WTC11 (cell line): ENCODE data around the gene CCDC116. TPM values are rescaled to one million over a fixed set of nuclear protein-coding genes. Genes with fewer than 3 reads are reported as not detected.

Experiments used
- ATAC-seq: fragments of 200-7000 bp; cut with Tn5 transposase; 2 replicates; pipeline ENCODE4 v1.10.0; 2021; ENCODE audit warnings: mild to moderate bottlenecking, moderate library complexity
- CTCF ChIA-PET: fragments of 300-600 bp; sonication (Branson Sonifier 250); formaldehyde crosslinking; loops from one replicate; lab custom pipeline; 2021; ENCODE audit warnings: antibody characterized with exemption; lab: Charles Lee
- POLR2A ChIA-PET: fragments of 350-600 bp; sonication (Branson Sonifier 250); formaldehyde crosslinking; loops from one replicate; lab custom pipeline; 2021; ENCODE audit warnings: antibody characterized with exemption; lab: Charles Lee
- DNase-seq: peaks from one replicate; pipeline ENCODE4 v3.0.0; 2021; ENCODE audit warnings: low spot score
- H3K27ac Mint-ChIP-seq: 2 replicates; pipeline ENCODE4 v1.8.0; 2021; ENCODE audit warnings: mixed read lengths
- H3K27me3 Mint-ChIP-seq: 2 replicates; pipeline ENCODE4 v1.8.0; 2021; ENCODE audit warnings: low read depth, mild to moderate bottlenecking, moderate library complexity, mixed read lengths
- H3K36me3 Mint-ChIP-seq: 2 replicates; pipeline ENCODE4 v1.8.0; 2021; ENCODE audit warnings: mixed read lengths
- H3K4me1 Mint-ChIP-seq: 2 replicates; pipeline ENCODE4 v1.8.0; 2022; ENCODE audit warnings: mixed read lengths
- H3K4me3 Mint-ChIP-seq: 2 replicates; pipeline ENCODE4 v1.8.0; 2021; ENCODE audit warnings: mild to moderate bottlenecking, moderate library complexity, mixed read lengths
- H3K9me3 Mint-ChIP-seq: 2 replicates; pipeline ENCODE4 v1.8.0; 2021; ENCODE audit warnings: mixed read lengths
- ARID4B ChIP-seq: sonication (generic); formaldehyde crosslinking; IDR thresholded peaks from 2 replicates; pipeline ENCODE4 v1.8.0; 2023; ENCODE audit warnings: missing genetic modification reagents, mild to moderate bottlenecking, borderline replicate concordance
- ATF3 ChIP-seq: sonication (generic); formaldehyde crosslinking; conservative IDR thresholded peaks from 2 replicates; pipeline ENCODE4 v1.8.1; 2022; ENCODE audit warnings: mild to moderate bottlenecking, missing genetic modification reagents
- CTCF ChIP-seq: fragments of 200-600 bp; IDR thresholded peaks from 2 replicates; pipeline ENCODE4 v1.8.0; 2022; ENCODE audit warnings: antibody characterized with exemption
- ETV6 ChIP-seq: sonication (generic); formaldehyde crosslinking; IDR thresholded peaks from 2 replicates; pipeline ENCODE4 v1.8.1; 2022; ENCODE audit warnings: mild to moderate bottlenecking, missing genetic modification reagents
- FOXJ3 ChIP-seq: sonication (generic); formaldehyde crosslinking; IDR thresholded peaks from 2 replicates; pipeline ENCODE4 v1.9.0; 2021; ENCODE audit warnings: missing genetic modification reagents, mild to moderate bottlenecking, borderline replicate concordance
- FOXP4 ChIP-seq: sonication (generic); formaldehyde crosslinking; IDR thresholded peaks from 2 replicates; pipeline ENCODE4 v1.8.0; 2022; ENCODE audit warnings: mild to moderate bottlenecking, missing genetic modification reagents
- HMGXB4 ChIP-seq: sonication (generic); formaldehyde crosslinking; IDR thresholded peaks from 2 replicates; pipeline ENCODE4 v1.8.1; 2023; ENCODE audit warnings: mild to moderate bottlenecking, moderate library complexity, missing genetic modification reagents
- IRF1 ChIP-seq: sonication (generic); formaldehyde crosslinking; IDR thresholded peaks from 2 replicates; pipeline ENCODE4 v1.8.0; 2023; ENCODE audit warnings: missing genetic modification reagents
- JAZF1 ChIP-seq: fragments of 250-450 bp; sonication (Bioruptor Pico); IDR thresholded peaks from 2 replicates; pipeline ENCODE4 v1.9.0; 2021; ENCODE audit warnings: moderate library complexity, mild to moderate bottlenecking, inconsistent platforms
- RELA ChIP-seq: sonication (generic); formaldehyde crosslinking; IDR thresholded peaks from 2 replicates; pipeline ENCODE4 v1.8.1; 2022; ENCODE audit warnings: missing genetic modification reagents, mild to moderate bottlenecking, borderline replicate concordance
- SMAD4 ChIP-seq: sonication (generic); formaldehyde crosslinking; IDR thresholded peaks from 2 replicates; pipeline ENCODE4 v1.8.0; 2022; ENCODE audit warnings: mild to moderate bottlenecking, missing genetic modification reagents
- SOX15 ChIP-seq: fragments of 250-450 bp; sonication (Bioruptor Pico); IDR thresholded peaks from 2 replicates; pipeline ENCODE4 v1.9.0; 2021; ENCODE audit warnings: mild to moderate bottlenecking
- TEAD1 ChIP-seq: sonication (generic); formaldehyde crosslinking; IDR thresholded peaks from 2 replicates; pipeline ENCODE4 v1.8.0; 2022; ENCODE audit warnings: mild to moderate bottlenecking, missing genetic modification reagents
- TEAD4 ChIP-seq: sonication (generic); formaldehyde crosslinking; IDR thresholded peaks from 2 replicates; pipeline ENCODE4 v1.8.0; 2022; ENCODE audit warnings: mild to moderate bottlenecking, missing genetic modification reagents
- USF1 ChIP-seq: sonication (generic); formaldehyde crosslinking; IDR thresholded peaks from 2 replicates; pipeline ENCODE4 v1.8.0; 2022; ENCODE audit warnings: mild to moderate bottlenecking, missing genetic modification reagents
- USF2 ChIP-seq: sonication (generic); formaldehyde crosslinking; IDR thresholded peaks from 2 replicates; pipeline ENCODE4 v1.8.1; 2023; ENCODE audit warnings: mild to moderate bottlenecking, missing genetic modification reagents, moderate library complexity
- ZNF317 ChIP-seq: sonication (generic); formaldehyde crosslinking; IDR thresholded peaks from 2 replicates; pipeline ENCODE4 v1.8.1; 2023; ENCODE audit warnings: low read depth, mild to moderate bottlenecking, moderate library complexity, missing genetic modification reagents, borderline replicate concordance
- ZNF532 ChIP-seq: fragments of 250-450 bp; sonication (Bioruptor Pico); IDR thresholded peaks from 2 replicates; pipeline ENCODE4 v1.9.0; 2021; ENCODE audit warnings: mild to moderate bottlenecking, borderline replicate concordance
- ZSCAN18 ChIP-seq: fragments of 250-450 bp; sonication (Bioruptor Pico); IDR thresholded peaks from 2 replicates; pipeline ENCODE4 v2.1.2; 2022; ENCODE audit warnings: mild to moderate bottlenecking, moderate library complexity
- total RNA-seq: library from RNA; stranded (reverse); gene quantifications from 3 replicates; pipeline ENCODE4 v1.2.3, GENCODE V29; 2021

The CCDC116 gene
- total RNA-seq, 1 experiment from 2014 or later, result 0.57 TPM

GRCh38 chr22:21615731-21616130, 16.8 kb upstream of the CCDC116 start:
- Mint-ChIP-seq H3K27me3 (no peaks in the 10 kb centered on the region), H3K4me1 (0 out of 2 replicates have a peak, but pooled peaks cover 4% of the 10 kb centered on the region), H3K9me3 (no peaks in the 10 kb centered on the region), H3K36me3 (peaks cover 38% of the 10 kb centered on the region), H3K4me3 (no peak overlapping the region), H3K27ac (no peak overlapping the region)
- ATAC-seq (no peak), DNase-seq (no peak)
- TF ChIP-seq USF2 (CRISPR knock-in tag) (no peak), TEAD4 (no peak), RELA (no peak), USF1 (no peak), ARID4B (CRISPR knock-in tag) (no peak), ZNF532 (CRISPR knock-in tag) (no peak), SMAD4 (CRISPR knock-in tag) (no peak), FOXP4 (CRISPR knock-in tag) (no peak), JAZF1 (no peak), FOXJ3 (CRISPR knock-in tag) (no peak), CTCF (no peak), IRF1 (CRISPR knock-in tag) (no peak), HMGXB4 (CRISPR knock-in tag) (no peak), ZSCAN18 (CRISPR knock-in tag) (no peak), ETV6 (CRISPR knock-in tag) (no peak), SOX15 (CRISPR knock-in tag) (no peak), ZNF317 (CRISPR knock-in tag) (no peak), ATF3 (CRISPR knock-in tag) (no peak), TEAD1 (no peak)
- CTCF ChIA-PET, result interaction anchor here (0.6 to 4.0 kb wide), 3 partner anchors 13 to 29 kb away, joined by 4 to 20 read pairs (median 20); partner anchors contain the start of genes SDF2L1 and YDJC
- POLR2A ChIA-PET, result no interaction called here
